Vagina (tissue), 2 donors: ENCODE data around the gene KRTAP4-16.

ENCODE experiments used
- CTCF ChIP-seq, 3 experiments: fragments of 450-650 bp in 2 of 3; fragments of 200-600 bp in 1 of 3; sonication (generic) in 1 of 3; IDR thresholded peaks; one replicate each; pipeline ENCODE4 v1.5.1; 2017 to 2019; ENCODE audit warnings: antibody characterized with exemption in 3 of 3, mild to moderate bottlenecking in 2 of 3, moderate library complexity in 2 of 3
- POLR2A ChIP-seq, 2 donors: fragments of 450-650 bp; IDR thresholded peaks; one replicate each; pipeline ENCODE4 v1.6.1; 2017; ENCODE audit warnings: antibody characterized with exemption in 2 of 2, mild to moderate bottlenecking in 2 of 2, moderate library complexity in 2 of 2
- POLR2AphosphoS5 ChIP-seq, 2 donors: sonication (generic); formaldehyde crosslinking; IDR thresholded peaks; one replicate each; pipeline ENCODE4 v1.9.0; 2017; ENCODE audit warnings: antibody characterized with exemption in 2 of 2, mild to moderate bottlenecking in 2 of 2, low read depth in 1 of 2; ENCODE audit not compliant: insufficient read depth in 1 of 2

- TF ChIP-seq CTCF (IDR thresholded peaks at IDR 0.05) (no peak), POLR2A (IDR thresholded peaks at IDR 0.05) (no peak), POLR2AphosphoS5 (IDR thresholded peaks at IDR 0.05; ENCODE audit: insufficient read depth in 1 of 2, low read depth in 1 of 2) (no peak)
Observed at GRCh38 chr17:41064301-41064700, 37.7 kb downstream of the KRTAP4-16 start.
